ENCODE results near the gene CNTNAP2.

GRCh38 chr7:146096994-146097393 is 19.6 kb upstream of the CNTNAP2 start:
- TF ChIP-seq SUZ12 (IDR thresholded peaks at IDR 0.05) (no peak), ELF4 (IDR thresholded peaks at IDR 0.05) (no peak), FOXK2 (IDR thresholded peaks at IDR 0.05) (no peak), LEF1 (IDR thresholded peaks at IDR 0.05; ENCODE audit: borderline replicate concordance) (no peak), ZNF384 (IDR thresholded peaks at IDR 0.05) (no peak), TARDBP (IDR thresholded peaks at IDR 0.05) (no peak), HDGF (IDR thresholded peaks at IDR 0.05; ENCODE audit: borderline replicate concordance) (no peak), CTBP1 (IDR thresholded peaks at IDR 0.05; ENCODE audit: borderline replicate concordance) (no peak), SP1 (IDR thresholded peaks at IDR 0.05) (no peak), BHLHE40 (IDR thresholded peaks at IDR 0.05; ENCODE audit: borderline replicate concordance) (no peak), L3MBTL2 (conservative IDR thresholded peaks at IDR 0.05) (no peak), PKNOX1 (IDR thresholded peaks at IDR 0.05) (no peak)
